Measurements from ENCODE around the gene NRG3.

DNA sequence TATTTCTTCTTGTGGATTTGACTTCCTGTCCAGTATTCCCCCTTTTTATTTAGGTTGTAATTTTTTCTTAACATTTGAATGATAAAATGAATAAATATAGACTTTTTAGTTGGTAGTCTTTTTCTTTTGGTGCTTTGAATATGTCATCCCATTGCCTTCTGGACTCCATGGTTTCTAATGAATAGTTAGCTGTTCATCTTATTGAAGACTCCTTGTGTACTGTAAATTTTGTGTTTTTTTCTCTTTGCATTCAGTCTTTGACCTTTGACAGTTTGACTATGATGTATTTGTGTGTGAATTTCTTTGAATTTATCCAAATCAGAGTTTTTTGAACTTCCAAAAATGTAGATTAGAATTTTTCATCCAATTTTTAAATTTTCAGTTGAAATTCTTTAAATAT is 554.3 kb downstream of the NRG3 start:
- TF ChIP-seq POLR2A (IDR thresholded peaks at IDR 0.05; ENCODE audit: low read depth, low read length) (no peak), POLR2AphosphoS5 (IDR thresholded peaks at IDR 0.05; ENCODE audit: low read depth, low read length) (no peak), TAF1 (IDR thresholded peaks at IDR 0.05; ENCODE audit: borderline replicate concordance, low read depth, low read length) (no peak)

All from GM12892 (cell line).